H1 (cell line): ENCODE results near the gene SCAPER. TPM values are rescaled to one million over a fixed set of nuclear protein-coding genes. Genes with fewer than 3 reads are reported as not detected.

Source experiments
- CTCF ChIA-PET: fragments of 300-600 bp; sonication (Branson Sonifier 250); formaldehyde crosslinking; loops from one replicate; lab custom pipeline; 2021; ENCODE audit not compliant: partially characterized antibody; lab: Charles Lee
- POLR2A ChIA-PET: fragments of 300-600 bp; sonication (Branson Sonifier 250); formaldehyde crosslinking; loops from one replicate; lab custom pipeline; 2021; ENCODE audit warnings: inconsistent platforms; ENCODE audit not compliant: partially characterized antibody; lab: Charles Lee
- DNase-seq, 2 experiments: peaks; one replicate each; pipeline versions ENCODE4 v3.0.0 to v3.0.0-alpha.2; 2010 to 2022; ENCODE audit warnings: low spot score in 2 of 2, low read depth in 1 of 2, mixed read lengths in 1 of 2
- FAIRE-seq: peaks from 2 replicates; lab custom pipeline; 2011; peaks lifted over from hg19 to GRCh38; lab: Jason Lieb, UNC
- H2AFZ ChIP-seq: 2 replicates; pipeline ENCODE4 v1.8.1; 2012; ENCODE audit warnings: low read length, inconsistent platforms
- H2AK5ac ChIP-seq: 2 replicates; pipeline ENCODE4 v1.6.1; 2013; ENCODE audit warnings: low read depth, low read length
- H2BK120ac ChIP-seq: replicated peaks from 2 replicates; pipeline ENCODE3; 2013; ENCODE audit warnings: low read depth, low read length, inconsistent platforms
- H2BK12ac ChIP-seq: 2 replicates; pipeline ENCODE4 v1.6.1; 2013; ENCODE audit warnings: low read depth, low read length
- H2BK15ac ChIP-seq: 2 replicates; pipeline ENCODE4 v1.6.1; 2013; ENCODE audit warnings: low read length
- H2BK20ac ChIP-seq: 2 replicates; pipeline ENCODE4 v1.6.1; 2013; ENCODE audit warnings: low read length
- H2BK5ac ChIP-seq: 2 replicates; pipeline ENCODE4 v1.6.1; 2013; ENCODE audit warnings: low read depth, low read length
- H3K14ac ChIP-seq: 2 replicates; pipeline ENCODE4 v1.6.1; 2013; ENCODE audit warnings: inconsistent platforms; ENCODE audit not compliant: insufficient read length
- H3K18ac ChIP-seq: 2 replicates; pipeline ENCODE4 v1.6.1; 2013; ENCODE audit warnings: low read length; ENCODE audit errors: extremely low read depth
- H3K23ac ChIP-seq: 2 replicates; pipeline ENCODE4 v1.6.1; 2013; ENCODE audit warnings: inconsistent platforms; ENCODE audit not compliant: insufficient read length
- H3K23me2 ChIP-seq: 2 replicates; pipeline ENCODE4 v1.6.1; 2013; ENCODE audit warnings: low read depth, low read length
- H3K27ac ChIP-seq: 2 replicates; pipeline ENCODE4 v1.6.1; 2011; ENCODE audit warnings: low read depth, low read length, inconsistent platforms
- H3K27me3 ChIP-seq, 4 experiments: replicated peaks in 1 of 4; 1 replicate in 1 of 4; 2 replicates in 3 of 4; pipeline versions ENCODE4 v1.6.1 to v1.8.1; 2011 to 2013; ENCODE audit warnings: low read length in 3 of 4, mild to moderate bottlenecking in 3 of 4, inconsistent platforms in 2 of 4, mixed read lengths in 2 of 4, moderate library complexity in 1 of 4; ENCODE audit not compliant: control insufficient read depth in 3 of 4, insufficient read depth in 3 of 4; ENCODE audit errors: extremely low read depth in 1 of 4
- H3K36me3 ChIP-seq, 4 experiments: 2 replicates each; pipeline versions ENCODE4 v1.6.1 to v1.8.1; 2011 to 2013; ENCODE audit warnings: mild to moderate bottlenecking in 4 of 4, low read length in 3 of 4, moderate library complexity in 2 of 4, control low read depth in 1 of 4, inconsistent platforms in 1 of 4; ENCODE audit not compliant: insufficient read depth in 4 of 4, control insufficient read depth in 2 of 4
- H3K4ac ChIP-seq: replicated peaks from 2 replicates; pipeline ENCODE3; 2013; ENCODE audit warnings: low read length, low read depth, mixed read lengths, inconsistent platforms; ENCODE audit not compliant: insufficient read length
- H3K4me1 ChIP-seq, 4 experiments: replicated peaks in 1 of 4; 1 replicate in 1 of 4; 2 replicates in 3 of 4; pipeline versions ENCODE4 v1.6.1 to v1.8.1; 2011 to 2013; ENCODE audit warnings: low read length in 3 of 4, inconsistent platforms in 2 of 4, mixed read lengths in 1 of 4; ENCODE audit not compliant: insufficient read depth in 4 of 4, control insufficient read depth in 3 of 4
- H3K4me2 ChIP-seq, 2 experiments: 2 replicates each; pipeline versions ENCODE4 v1.6.1 to v1.8.1; 2011 to 2013; ENCODE audit warnings: low read depth in 2 of 2, low read length in 2 of 2, control low read depth in 1 of 2, inconsistent platforms in 1 of 2, mild to moderate bottlenecking in 1 of 2; ENCODE audit not compliant: insufficient read depth in 1 of 2
- H3K4me3 ChIP-seq, 4 experiments: fragments of 200-600, 300-600 bp in 1 of 4; sonication (generic), shearing (Covaris generic), sonication (Bioruptor Twin) in 1 of 4; 2 replicates each; pipeline versions ENCODE4 v1.5.1 to v1.8.1; 2011 to 2016; ENCODE audit warnings: low read length in 4 of 4, low read depth in 3 of 4, control low read depth in 2 of 4, inconsistent platforms in 2 of 4, mild to moderate bottlenecking in 2 of 4, mixed read lengths in 1 of 4, moderate library complexity in 1 of 4; ENCODE audit not compliant: insufficient read depth in 2 of 4; ENCODE audit errors: extremely low read depth in 1 of 4
- H3K56ac ChIP-seq: replicated peaks from 2 replicates; pipeline ENCODE3; 2013; ENCODE audit warnings: low read depth, mild to moderate bottlenecking, mixed read lengths, low read length, inconsistent platforms; ENCODE audit not compliant: insufficient read length
- H3K79me1 ChIP-seq: 2 replicates; pipeline ENCODE4 v1.6.1; 2013; ENCODE audit warnings: low read depth, low read length, control low read depth
- H3K79me2 ChIP-seq, 2 experiments: 2 replicates each; pipeline versions ENCODE4 v1.6.1 to v1.8.1; 2012 to 2013; ENCODE audit warnings: low read length in 2 of 2, mild to moderate bottlenecking in 2 of 2, inconsistent platforms in 1 of 2; ENCODE audit not compliant: insufficient read depth in 2 of 2, control insufficient read depth in 1 of 2
- H3K9ac ChIP-seq, 4 experiments: replicated peaks in 1 of 4; 1 replicate in 1 of 4; 2 replicates in 3 of 4; pipeline versions ENCODE4 v1.6.1 to v1.8.1; 2011 to 2013; ENCODE audit warnings: low read depth in 3 of 4, low read length in 3 of 4, control low read depth in 2 of 4, mild to moderate bottlenecking in 2 of 4, moderate library complexity in 2 of 4, inconsistent platforms in 1 of 4; ENCODE audit errors: extremely low read depth in 1 of 4
- H3K9me3 ChIP-seq, 2 experiments: 2 replicates each; pipeline versions ENCODE4 v1.6.1 to v1.8.1; 2012 to 2013; ENCODE audit warnings: mild to moderate bottlenecking in 2 of 2, moderate library complexity in 2 of 2, control low read depth in 1 of 2, inconsistent platforms in 1 of 2, low read depth in 1 of 2, low read length in 1 of 2, mixed read lengths in 1 of 2; ENCODE audit not compliant: insufficient read depth in 2 of 2
- H4K20me1 ChIP-seq, 2 experiments: replicated peaks in 1 of 2; 2 replicates each; pipeline versions ENCODE3 to v1.8.1; 2011 to 2013; ENCODE audit warnings: inconsistent platforms in 2 of 2, low read length in 2 of 2, mild to moderate bottlenecking in 1 of 2; ENCODE audit not compliant: insufficient read depth in 2 of 2, control insufficient read depth in 1 of 2
- H4K5ac ChIP-seq: 2 replicates; pipeline ENCODE4 v1.6.1; 2013; ENCODE audit warnings: low read length, low read depth, mixed read lengths, inconsistent platforms; ENCODE audit not compliant: insufficient read length
- H4K8ac ChIP-seq: 2 replicates; pipeline ENCODE4 v1.8.0; 2013; ENCODE audit warnings: mild to moderate bottlenecking, moderate library complexity, low read length, inconsistent platforms; ENCODE audit not compliant: insufficient read depth; ENCODE audit errors: extremely low read depth
- H4K91ac ChIP-seq: replicated peaks from 2 replicates; pipeline ENCODE3; 2013; ENCODE audit warnings: low read length, mixed read lengths, inconsistent platforms; ENCODE audit not compliant: insufficient read length
- ATF3 ChIP-seq: IDR thresholded peaks from 2 replicates; pipeline ENCODE4 v1.6.1; 2011; ENCODE audit warnings: low read depth, mild to moderate bottlenecking, low read length; ENCODE audit not compliant: insufficient read depth
- SIX5 ChIP-seq: IDR thresholded peaks from 2 replicates; pipeline ENCODE4 v1.6.1; 2011; ENCODE audit warnings: mild to moderate bottlenecking, low read depth, low read length
- WGBS, 2 experiments: shearing (Covaris generic) in 1 of 2; methylation state at CpG; one replicate each; pipeline versions ENCODE4 v1.1.6 to v1.1.7; 2013 to 2015; ENCODE audit warnings: low lambda C conversion rate in 2 of 2, mixed read lengths in 2 of 2, inconsistent platforms in 1 of 2, low coverage in 1 of 2, missing lambda C conversion rate in 1 of 2; ENCODE audit not compliant: insufficient replicate concordance in 2 of 2, insufficient coverage in 1 of 2, insufficient read length in 1 of 2; ENCODE audit errors: extremely low coverage in 1 of 2, missing lambda C conversion rate in 1 of 2; 5-methylcytosine and 5-hydroxymethylcytosine counted together
- polyA plus RNA-seq, 7 experiments: library from polyadenylated mRNA; depleted of rRNA in 3 of 7; stranded (reverse) in 5 of 7; unstranded in 2 of 7; fragments of >200 nt in 5 of 7; fragments of 200-250 nt in 2 of 7; gene quantifications; 1 replicate in 5 of 7; 2 replicates in 1 of 7; 4 replicates in 1 of 7; pipeline versions ENCODE4 v1.2.1 to v1.2.3, GENCODE V29; 2011 to 2013; ENCODE audit warnings: missing spikeins in 2 of 7, mixed read lengths in 2 of 7
- total RNA-seq: library from RNA; stranded (reverse); fragmentation: NEBNext Ultra II Directional; extraction: Animal tissue kit (Norgen Biotek cat#: 25700); gene quantifications from 2 replicates; pipeline ENCODE4 v1.2.1, GENCODE V29; 2021

SCAPER gene
- total and polyA plus RNA-seq, 2 of the 8 experiments (the other 6 are each of a cell fraction or from before 2014, with no cell fraction given) = 1.6 to 6.8 TPM

GRCh38 chr15:76791511-76791910, 113.6 kb downstream of the SCAPER start:
- no peak overlapping the region for H4K5ac ChIP-seq
- no peak overlapping the region for H3K23ac ChIP-seq
- H3K18ac ChIP-seq = no peak overlapping the region
- 84% methylated on average over 2 of the region's 2 CpGs; no CpG with 5 or more reads in 1 of the 2 experiments for WGBS, 2 experiments
- no peak overlapping the region for H4K91ac ChIP-seq
- no peak overlapping the region for H3K4ac ChIP-seq
- H2AFZ ChIP-seq = no peak overlapping the region
- DNase-seq (no peak), FAIRE-seq (no peak)
- POLR2A ChIA-PET = no interaction called here
- no peak overlapping the region for H2BK5ac ChIP-seq
- no peak overlapping the region for H3K14ac ChIP-seq
- H3K36me3 ChIP-seq = no peaks in the 10 kb centered on the region
- no peak overlapping the region for H2BK12ac ChIP-seq
- H3K79me2 ChIP-seq = no peaks in the 10 kb centered on the region
- no peak overlapping the region for H3K56ac ChIP-seq
- no peak overlapping the region for H3K9ac ChIP-seq
- H3K4me3 ChIP-seq = no peak overlapping the region
- H3K4me1 ChIP-seq = peaks cover 0 to 6% (median 2%) of the 10 kb centered on the region in 4 experiments; a peak in 3 of 7 replicates
- CTCF ChIA-PET = interaction anchor here (0.6 to 2.4 kb wide), 6 partner anchors 11 to 693 kb away, joined by 3 to 5 read pairs (median 3); no protein-coding TSS in a partner anchor
- no peak overlapping the region for H4K8ac ChIP-seq
- H3K27me3 ChIP-seq = no peaks in the 10 kb centered on the region
- no peak overlapping the region for H2BK120ac ChIP-seq
- no peaks in the 10 kb centered on the region for H3K9me3 ChIP-seq
- H2BK20ac ChIP-seq = no peak overlapping the region
- no peak overlapping the region for H3K27ac ChIP-seq
- H3K23me2 ChIP-seq = no peaks in the 10 kb centered on the region
- H2BK15ac ChIP-seq = no peak overlapping the region
- H4K20me1 ChIP-seq = no peaks in the 10 kb centered on the region
- H3K79me1 ChIP-seq = no peaks in the 10 kb centered on the region
- TF ChIP-seq SIX5 = no peak
- no peak for TF ChIP-seq ATF3
- H3K4me2 ChIP-seq = no peak overlapping the region
- no peak overlapping the region for H2AK5ac ChIP-seq
